Measurements from ENCODE around the gene WNT8B. TPM values are rescaled to one million over a fixed set of nuclear protein-coding genes. Genes with fewer than 3 reads are reported as not detected.

WNT8B gene
- not detected in 2 replicates for total RNA-seq

GRCh38 chr10:100462709-100463108 lies at the start of gene WNT8B:
WNT8B (plus strand) TSS chr10:100463009; CDS start chr10:100463169, 160 bp downstream.

GRCh38 chr10:100519311-100520051 lies 56.7 kb downstream of the WNT8B start, which contains the start of gene SEC31B:
SEC31B (minus strand) TSS chr10:100519861; CDS start chr10:100516952, 2,909 bp downstream.

DNA sequence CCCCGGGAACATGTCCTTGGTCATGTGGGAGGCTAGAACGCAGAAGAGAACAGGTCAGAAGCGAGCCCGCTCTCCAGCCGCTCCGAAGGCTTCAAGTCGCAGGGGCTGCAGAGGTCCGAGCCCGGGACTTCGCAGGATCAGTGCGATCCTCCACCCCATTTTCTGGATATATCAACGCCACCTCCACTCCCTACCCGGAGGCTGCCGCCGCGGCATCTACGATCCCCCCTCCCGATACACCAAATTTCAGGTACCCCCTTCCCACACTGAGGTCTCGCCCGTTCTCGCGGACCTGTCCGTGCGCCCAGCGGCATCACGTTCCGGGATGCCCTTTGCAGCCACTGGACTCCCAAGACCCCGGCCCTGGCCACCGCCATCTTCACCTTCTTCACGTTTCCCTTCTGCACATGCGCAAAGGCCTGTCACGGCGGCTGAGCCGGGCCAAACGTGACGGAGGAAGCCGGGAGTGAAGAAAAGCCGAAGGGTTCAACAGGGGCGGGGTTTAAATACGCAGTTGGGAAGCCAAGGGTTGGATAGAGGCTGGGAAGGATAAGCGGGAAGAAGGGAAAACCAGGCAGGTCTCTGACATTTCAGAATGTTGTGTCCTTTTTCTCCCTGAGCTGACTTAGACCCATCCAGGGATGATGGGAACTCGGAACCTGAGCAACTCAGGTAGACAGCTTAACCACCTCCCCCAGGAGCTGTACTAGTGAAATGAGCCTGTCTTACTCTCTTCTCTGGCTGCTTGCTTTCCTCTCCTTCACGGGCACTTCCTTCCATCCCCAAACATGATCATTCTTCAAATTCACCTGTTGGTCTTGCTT lies 66.9 kb downstream of the WNT8B start, which contains the start of gene NDUFB8:
Gene NDUFB8, minus strand, starts transcription at position 397 of the 824 bp plus-strand sequence. Its CDS starts 20 bp downstream, at position 377.

Other genes with a start within 250 kb of the WNT8B start
- 22.5 and 23.4 TPM in 2 replicates for gene CHUK, start 233.4 kb upstream of the WNT8B start, total RNA-seq
- 19.4 and 28.9 TPM in 2 replicates for gene CWF19L1, start 195.4 kb upstream of the WNT8B start, total RNA-seq
- 35.5 and 39.3 TPM in 2 replicates for gene BLOC1S2, start 176.3 kb upstream of the WNT8B start, total RNA-seq
- gene PKD2L1, start 132.8 kb upstream of the WNT8B start, total RNA-seq: not detected in 2 replicates
- 24.5 and 42.6 TPM in 2 replicates for gene SCD, start 115.8 kb upstream of the WNT8B start, total RNA-seq
- 2.1 and 2.2 TPM in 2 replicates for gene SEC31B, start 56.9 kb downstream of the WNT8B start, total RNA-seq
- gene NDUFB8, start 66.9 kb downstream of the WNT8B start, total RNA-seq: 144 and 162 TPM in 2 replicates
- 8.8 and 8.9 TPM in 2 replicates for gene HIF1AN, start 72.9 kb downstream of the WNT8B start, total RNA-seq